Panc1 (cell line): ENCODE measurements around the gene TBC1D22A.

Experiments
- CTCF ChIP-seq: fragments of 450-650 bp; IDR thresholded peaks from 2 replicates; pipeline ENCODE4 v1.5.1; 2017; ENCODE audit warnings: mild to moderate bottlenecking
- POLR2AphosphoS5 ChIP-seq: IDR thresholded peaks from 2 replicates; pipeline ENCODE4 v1.6.1; 2012; ENCODE audit warnings: mild to moderate bottlenecking, low read depth, low read length, moderate library complexity
- REST ChIP-seq, 2 experiments: IDR thresholded peaks; 2 replicates each; pipeline ENCODE4 v1.6.1; 2011 to 2012; ENCODE audit warnings: low read depth in 2 of 2, control low read depth in 1 of 2, low read length in 1 of 2, mild to moderate bottlenecking in 1 of 2, moderate library complexity in 1 of 2; ENCODE audit not compliant: insufficient read depth in 1 of 2
- SIN3A ChIP-seq: IDR thresholded peaks from 2 replicates; pipeline ENCODE4 v1.6.1; 2012; ENCODE audit warnings: low read depth, mild to moderate bottlenecking, low read length, moderate library complexity, borderline replicate concordance; ENCODE audit not compliant: insufficient read depth
- TCF7L2 ChIP-seq: IDR thresholded peaks from 2 replicates; pipeline ENCODE4 v1.6.1; 2011; ENCODE audit warnings: mild to moderate bottlenecking, low read depth, low read length, inconsistent platforms

GRCh38 chr22:47060718-47061117, 298.3 kb downstream of the TBC1D22A start:
- no peak for TF ChIP-seq CTCF
- no peak for TF ChIP-seq REST (IDR thresholded peaks at IDR 0.05; ENCODE audit: insufficient read depth in 1 of 2, low read depth in 2 of 2, low read length in 1 of 2)
- no peak for TF ChIP-seq POLR2AphosphoS5
- no peak for TF ChIP-seq TCF7L2
- TF ChIP-seq SIN3A = no peak
